ENCODE measurements around the gene FRMPD1. TPM values are rescaled to one million over a fixed set of nuclear protein-coding genes. Genes with fewer than 3 reads are reported as not detected.

The FRMPD1 gene
- total and polyA plus RNA-seq, 2 of the 4 experiments (the other 2 are of a cell fraction) = not detected

DNA sequence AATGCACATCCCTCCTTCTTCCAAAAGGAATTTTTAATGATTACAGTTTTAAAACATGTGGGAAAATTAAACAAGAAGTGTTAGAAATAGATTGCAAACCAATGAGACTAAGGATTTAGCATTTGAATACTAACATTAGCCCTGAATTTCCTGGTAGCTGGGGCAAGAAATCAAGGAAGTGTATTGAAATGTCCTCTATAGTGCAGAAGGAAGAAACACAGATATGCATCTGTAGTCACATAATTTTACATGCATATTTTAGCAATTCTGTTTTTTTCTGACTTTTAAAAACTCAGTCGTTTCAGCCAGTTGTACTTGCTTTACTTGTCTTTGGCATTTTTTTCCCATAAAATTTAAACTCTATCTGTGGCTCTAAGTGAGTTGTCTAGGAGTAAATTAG lies 45.8 kb downstream of the FRMPD1 start:
- in situ Hi-C loops (cut with MboI; ENCODE audit: low sequenced_read_pairs) = no loop called here
- Histone ChIP-seq H2BK5ac (ENCODE audit: low read depth, low read length, poor library complexity, severe bottlenecking) (no peak overlapping the region), H4K91ac (ENCODE audit: insufficient read depth, low read depth, low read length) (no peak overlapping the region), H4K5ac (ENCODE audit: low read depth, low read length) (no peak overlapping the region), H2BK15ac (ENCODE audit: low read depth, low read length) (no peak overlapping the region), H3K56ac (ENCODE audit: extremely low read depth, insufficient read depth, low read length) (no peak overlapping the region), H3K14ac (replicated peaks; ENCODE audit: low read depth, low read length) (no peak overlapping the region), H3K79me1 (ENCODE audit: low read depth in 1 of 2, low read length in 2 of 2) (no peaks in the 10 kb centered on the region), H3K4me1 (ENCODE audit: control insufficient read depth, insufficient read depth, low read length) (no peaks in the 10 kb centered on the region), H3K4me2 (ENCODE audit: low read depth, low read length) (no peak overlapping the region), H4K20me1 (ENCODE audit: insufficient read depth, low read length) (no peaks in the 10 kb centered on the region), H3K27ac (ENCODE audit: insufficient read depth, low read length) (no peak overlapping the region), H3K4ac (ENCODE audit: low read depth, low read length) (no peak overlapping the region), H3K36me3 (ENCODE audit: control insufficient read depth, insufficient read depth, low read length) (no peaks in the 10 kb centered on the region), H3K9me3 (ENCODE audit: control insufficient read depth, insufficient read depth, low read length) (no peaks in the 10 kb centered on the region), H3K23ac (ENCODE audit: low read depth, low read length) (no peak overlapping the region), H3K27me3 (ENCODE audit: control insufficient read depth, insufficient read depth, low read length) (peaks cover 24% of the 10 kb centered on the region), H3K9ac (ENCODE audit: low read depth, low read length) (no peak overlapping the region), H3K4me3 (ENCODE audit: insufficient read depth, low read depth, low read length) (no peak overlapping the region), H2AFZ (replicated peaks; ENCODE audit: low read length, poor library complexity) (no peak overlapping the region), H4K8ac (ENCODE audit: low read depth in 2 of 2, low read length in 2 of 2) (no peak overlapping the region), H3K18ac (ENCODE audit: low read depth, low read length) (no peak overlapping the region), H2BK20ac (ENCODE audit: low read depth, low read length) (no peak overlapping the region), H2AK5ac (ENCODE audit: low read depth, low read length) (no peak overlapping the region), H2BK120ac (ENCODE audit: low read depth, low read length) (no peak overlapping the region), H2AK9ac (replicated peaks; ENCODE audit: low read depth, low read length, poor library complexity) (no peak overlapping the region), H3K9me1 (ENCODE audit: insufficient read depth, low read length) (no peaks in the 10 kb centered on the region)
- TF ChIP-seq, protein P1, sequence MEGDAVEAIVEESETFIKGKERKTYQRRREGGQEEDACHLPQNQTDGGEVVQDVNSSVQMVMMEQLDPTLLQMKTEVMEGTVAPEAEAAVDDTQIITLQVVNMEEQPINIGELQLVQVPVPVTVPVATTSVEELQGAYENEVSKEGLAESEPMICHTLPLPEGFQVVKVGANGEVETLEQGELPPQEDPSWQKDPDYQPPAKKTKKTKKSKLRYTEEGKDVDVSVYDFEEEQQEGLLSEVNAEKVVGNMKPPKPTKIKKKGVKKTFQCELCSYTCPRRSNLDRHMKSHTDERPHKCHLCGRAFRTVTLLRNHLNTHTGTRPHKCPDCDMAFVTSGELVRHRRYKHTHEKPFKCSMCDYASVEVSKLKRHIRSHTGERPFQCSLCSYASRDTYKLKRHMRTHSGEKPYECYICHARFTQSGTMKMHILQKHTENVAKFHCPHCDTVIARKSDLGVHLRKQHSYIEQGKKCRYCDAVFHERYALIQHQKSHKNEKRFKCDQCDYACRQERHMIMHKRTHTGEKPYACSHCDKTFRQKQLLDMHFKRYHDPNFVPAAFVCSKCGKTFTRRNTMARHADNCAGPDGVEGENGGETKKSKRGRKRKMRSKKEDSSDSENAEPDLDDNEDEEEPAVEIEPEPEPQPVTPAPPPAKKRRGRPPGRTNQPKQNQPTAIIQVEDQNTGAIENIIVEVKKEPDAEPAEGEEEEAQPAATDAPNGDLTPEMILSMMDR (conservative IDR thresholded peaks at IDR 0.05; ENCODE audit: low read depth, low read length) = no peak
- TF ChIP-seq MAZ (IDR thresholded peaks at IDR 0.05; ENCODE audit: borderline replicate concordance, low read depth, low read length) = no peak
- TF ChIP-seq RAD21 (IDR thresholded peaks at IDR 0.05; ENCODE audit: low read length) = no peak
- TF ChIP-seq MAFK (IDR thresholded peaks at IDR 0.05; ENCODE audit: low read depth, low read length) = no peak
- no peak for TF ChIP-seq BHLHE40 (IDR thresholded peaks at IDR 0.05; ENCODE audit: low read depth, low read length)
- no peak for TF ChIP-seq POLR2A (IDR thresholded peaks at IDR 0.05; ENCODE audit: low read depth, low read length)
- no peak for TF ChIP-seq SMC3 (IDR thresholded peaks at IDR 0.05; ENCODE audit: low read depth, low read length)
- no peak for TF ChIP-seq MXI1 (IDR thresholded peaks at IDR 0.05; ENCODE audit: borderline replicate concordance, low read depth, low read length)
- no peak for TF ChIP-seq RFX5 (IDR thresholded peaks at IDR 0.05; ENCODE audit: low read depth, low read length)
- no peak for TF ChIP-seq CEBPB (IDR thresholded peaks at IDR 0.05; ENCODE audit: low read depth, low read length)
- no peak for TF ChIP-seq RCOR1 (IDR thresholded peaks at IDR 0.05; ENCODE audit: insufficient replicate concordance, low read length)
- TF ChIP-seq, protein P2, sequence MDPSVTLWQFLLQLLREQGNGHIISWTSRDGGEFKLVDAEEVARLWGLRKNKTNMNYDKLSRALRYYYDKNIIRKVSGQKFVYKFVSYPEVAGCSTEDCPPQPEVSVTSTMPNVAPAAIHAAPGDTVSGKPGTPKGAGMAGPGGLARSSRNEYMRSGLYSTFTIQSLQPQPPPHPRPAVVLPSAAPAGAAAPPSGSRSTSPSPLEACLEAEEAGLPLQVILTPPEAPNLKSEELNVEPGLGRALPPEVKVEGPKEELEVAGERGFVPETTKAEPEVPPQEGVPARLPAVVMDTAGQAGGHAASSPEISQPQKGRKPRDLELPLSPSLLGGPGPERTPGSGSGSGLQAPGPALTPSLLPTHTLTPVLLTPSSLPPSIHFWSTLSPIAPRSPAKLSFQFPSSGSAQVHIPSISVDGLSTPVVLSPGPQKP (IDR thresholded peaks at IDR 0.05; ENCODE audit: borderline replicate concordance, low read depth, low read length) = no peak
- TF ChIP-seq FOS (IDR thresholded peaks at IDR 0.05; ENCODE audit: low read depth, low read length) = no peak
- TF ChIP-seq CHD1 (IDR thresholded peaks at IDR 0.05; ENCODE audit: low read depth, low read length) = no peak
- no peak for TF ChIP-seq NFE2L2 (IDR thresholded peaks at IDR 0.05; ENCODE audit: low read depth, low read length)
- TF ChIP-seq, protein P3, sequence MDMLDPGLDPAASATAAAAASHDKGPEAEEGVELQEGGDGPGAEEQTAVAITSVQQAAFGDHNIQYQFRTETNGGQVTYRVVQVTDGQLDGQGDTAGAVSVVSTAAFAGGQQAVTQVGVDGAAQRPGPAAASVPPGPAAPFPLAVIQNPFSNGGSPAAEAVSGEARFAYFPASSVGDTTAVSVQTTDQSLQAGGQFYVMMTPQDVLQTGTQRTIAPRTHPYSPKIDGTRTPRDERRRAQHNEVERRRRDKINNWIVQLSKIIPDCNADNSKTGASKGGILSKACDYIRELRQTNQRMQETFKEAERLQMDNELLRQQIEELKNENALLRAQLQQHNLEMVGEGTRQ (IDR thresholded peaks at IDR 0.05; ENCODE audit: low read depth, low read length) = no peak
- DNase-seq (no peak), ATAC-seq (ENCODE audit: low read depth) (no peak)
- dilution Hi-C loops (cut with HindIII; ENCODE audit: low sequenced_read_pairs, unreplicated experiment) = no loop called here
- BruUV-seq (replicated peaks) = no TSS peak
- CTCF ChIA-PET = no interaction called here
- POLR2A ChIA-PET (ENCODE audit: unreplicated experiment) = interaction anchor here (0.6 kb wide), 1 partner anchor 728 kb away, joined by 8 read pairs; the partner anchor contains the start of gene IGFBPL1
- intact Hi-C loops (cut with micrococcal nuclease) = no loop called here
- no CpG with 5 or more reads among the region's 1 CpG for WGBS, 2 experiments (ENCODE audit: extremely low coverage in 2 of 2, insufficient read length in 1 of 2)

All from IMR-90 (cell line).